Measurements from ENCODE around the gene MARCHF7. TPM values are rescaled to one million over a fixed set of nuclear protein-coding genes. Genes with fewer than 3 reads are reported as not detected.

MARCHF7 gene
- total RNA-seq, 4 donors from 2014 or later, result 95.7 to 139 (median 108) TPM

GRCh38 chr2:159706385-159706980 is 5.8 kb upstream of the MARCHF7 start:
- TF ChIP-seq CTCF (IDR thresholded peaks at IDR 0.05) (no peak), POLR2A (IDR thresholded peaks at IDR 0.05) (no peak)
- no peak overlapping the region for H3K4me3 ChIP-seq (ENCODE audit: low read depth, poor library complexity, severe bottlenecking)
- WGBS, 2 donors, result 79 to 85% methylated on average over 10 of the region's 10 CpGs
- intact Hi-C loops (cut with DNase I; ENCODE audit: low total_unique reads), result no loop called here
- DNase-seq (ENCODE audit: low spot score in 2 of 2), result no peak

DNA sequence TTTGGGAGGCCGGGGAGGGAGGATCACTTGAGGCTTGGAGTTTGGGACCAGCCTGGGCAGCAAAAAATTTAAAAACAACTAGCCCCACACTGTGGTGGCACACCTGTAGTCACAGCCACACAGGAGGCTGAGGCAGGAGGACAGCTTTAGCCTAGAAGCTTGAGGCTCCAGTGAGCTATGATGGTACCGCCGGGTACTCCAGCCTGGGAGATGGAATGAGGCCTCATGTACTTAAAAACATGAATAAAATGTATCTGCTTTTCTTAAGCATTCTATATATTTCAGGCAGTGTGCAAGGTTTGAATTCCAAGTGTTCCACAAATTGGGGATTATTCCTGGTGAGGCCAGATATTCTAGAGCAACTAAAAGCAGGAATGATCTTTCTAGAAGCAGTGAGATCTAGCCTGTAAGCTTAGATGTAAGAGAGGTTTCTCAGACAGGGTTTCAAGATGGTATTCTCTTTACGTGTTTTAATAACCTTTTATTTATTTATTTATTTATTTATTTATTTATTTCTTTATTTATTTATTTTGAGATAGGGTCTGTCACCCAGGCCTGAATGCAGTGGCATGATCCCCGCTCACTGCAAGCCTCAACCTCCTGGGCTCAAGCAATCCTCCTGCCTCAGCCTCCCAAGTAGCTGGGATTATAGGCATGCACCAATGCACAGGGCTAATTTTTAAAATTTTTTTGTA is 4.1 kb upstream of the MARCHF7 start:
- no peak for DNase-seq (ENCODE audit: low spot score in 2 of 2)
- 96 to 99% methylated on average over 5 of the region's 5 CpGs for WGBS, 2 donors
- intact Hi-C loops (cut with DNase I; ENCODE audit: low total_unique reads), result no loop called here

DNA sequence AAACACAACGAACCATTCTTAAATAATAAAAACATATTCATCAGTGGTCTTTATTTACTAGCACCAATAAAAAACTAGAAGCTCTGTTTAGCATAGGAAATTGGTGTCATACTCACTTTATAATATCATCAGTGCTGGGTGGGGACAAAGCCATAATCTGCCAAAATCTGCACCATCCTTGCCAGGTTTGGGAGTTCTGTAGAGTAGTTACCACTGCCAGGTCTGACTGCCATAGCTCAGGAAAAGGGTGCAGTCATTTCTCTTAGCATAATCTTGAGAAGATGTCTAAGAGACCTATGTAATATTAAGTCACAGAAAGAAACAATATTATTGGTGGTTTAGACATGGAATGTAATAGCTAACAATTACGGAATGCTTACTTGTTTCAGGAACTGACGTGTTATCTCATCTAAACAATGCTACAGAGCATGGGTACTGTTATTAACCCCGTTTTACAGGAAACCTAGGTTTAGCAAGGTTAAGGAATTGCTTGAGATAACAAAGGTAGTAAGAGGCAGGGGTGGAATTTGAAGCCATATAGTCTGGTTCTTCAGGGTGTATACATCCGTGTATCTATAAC is 1.6 kb upstream of the MARCHF7 start:
- DNase-seq (ENCODE audit: low spot score in 2 of 2), result no peak
- no peak for TF ChIP-seq POLR2A (IDR thresholded peaks at IDR 0.05)
- no peak for TF ChIP-seq CTCF (IDR thresholded peaks at IDR 0.05)
- intact Hi-C loops (cut with DNase I; ENCODE audit: low total_unique reads), result no loop called here
- 41 to 46% methylated on average over 5 of the region's 5 CpGs for WGBS, 2 donors
- no peak overlapping the region for H3K4me3 ChIP-seq (ENCODE audit: low read depth, poor library complexity, severe bottlenecking)

More for the DNA sequence above, 4.1 kb upstream of the MARCHF7 start:
- no peak overlapping the region for H3K4me3 ChIP-seq (ENCODE audit: low read depth, poor library complexity, severe bottlenecking)
- no peak for TF ChIP-seq POLR2A (IDR thresholded peaks at IDR 0.05)
- no peak for TF ChIP-seq CTCF (IDR thresholded peaks at IDR 0.05)

DNA sequence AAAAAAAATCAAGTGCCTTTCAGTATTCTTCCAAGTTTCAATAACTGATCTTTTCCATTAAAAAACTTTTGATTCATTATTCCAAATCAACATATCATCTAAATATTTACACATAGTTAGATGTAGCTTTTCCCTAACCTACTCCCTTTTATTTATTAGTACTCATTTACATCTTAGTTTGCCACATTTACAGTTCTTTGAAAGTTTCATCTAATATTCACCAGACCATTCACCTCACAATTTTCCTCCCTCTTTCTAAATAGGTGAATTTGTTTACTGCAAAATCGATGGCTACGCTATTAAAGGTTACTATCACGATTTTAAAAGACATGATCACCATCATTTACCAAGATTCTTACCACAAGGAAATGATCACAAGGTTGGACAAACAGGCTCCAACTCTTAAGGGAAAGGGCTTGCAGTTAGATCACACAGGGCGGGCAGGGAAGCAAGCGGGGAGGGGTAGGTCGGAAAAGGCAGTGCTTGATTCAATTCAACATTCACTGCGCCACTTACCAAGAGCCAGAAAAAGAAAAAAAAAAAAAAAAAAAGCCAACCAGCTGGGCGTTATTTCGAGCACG is 654 bp upstream of the MARCHF7 start:
- no peak for DNase-seq (ENCODE audit: low spot score in 2 of 2)
- H3K4me3 ChIP-seq (ENCODE audit: low read depth, poor library complexity, severe bottlenecking), result peak overlapping the region; percentile 99
- intact Hi-C loops (cut with DNase I; ENCODE audit: low total_unique reads), result no loop called here
- no peak for TF ChIP-seq POLR2A (IDR thresholded peaks at IDR 0.05)
- no peak for TF ChIP-seq CTCF (IDR thresholded peaks at IDR 0.05)
- 0 to 1% methylated on average over 9 to 10 of the region's 10 CpGs for WGBS, 2 donors

GRCh38 chr2:159712929-159713420 is 669 bp downstream of the MARCHF7 start:
- TF ChIP-seq CTCF (IDR thresholded peaks at IDR 0.05), result no peak
- no peak for TF ChIP-seq POLR2A (IDR thresholded peaks at IDR 0.05)
- intact Hi-C loops (cut with DNase I; ENCODE audit: low total_unique reads), result no loop called here
- peak overlapping the region; percentile 99 for H3K4me3 ChIP-seq (ENCODE audit: low read depth, poor library complexity, severe bottlenecking)
- 1% methylated on average over 20 to 28 of the region's 32 CpGs for WGBS, 2 donors
- no peak for DNase-seq (ENCODE audit: low spot score in 2 of 2)
